Measurements from ENCODE around the gene SYT1. TPM values are rescaled to one million over a fixed set of nuclear protein-coding genes. Genes with fewer than 3 reads are reported as not detected.

SYT1 gene
- total and polyA plus RNA-seq, 10 donors = 0.56 to 7.3 (median 2.6) TPM

- no peak for TF ChIP-seq POLR2AphosphoS5 (IDR thresholded peaks at IDR 0.05)
- TF ChIP-seq, protein P1, sequence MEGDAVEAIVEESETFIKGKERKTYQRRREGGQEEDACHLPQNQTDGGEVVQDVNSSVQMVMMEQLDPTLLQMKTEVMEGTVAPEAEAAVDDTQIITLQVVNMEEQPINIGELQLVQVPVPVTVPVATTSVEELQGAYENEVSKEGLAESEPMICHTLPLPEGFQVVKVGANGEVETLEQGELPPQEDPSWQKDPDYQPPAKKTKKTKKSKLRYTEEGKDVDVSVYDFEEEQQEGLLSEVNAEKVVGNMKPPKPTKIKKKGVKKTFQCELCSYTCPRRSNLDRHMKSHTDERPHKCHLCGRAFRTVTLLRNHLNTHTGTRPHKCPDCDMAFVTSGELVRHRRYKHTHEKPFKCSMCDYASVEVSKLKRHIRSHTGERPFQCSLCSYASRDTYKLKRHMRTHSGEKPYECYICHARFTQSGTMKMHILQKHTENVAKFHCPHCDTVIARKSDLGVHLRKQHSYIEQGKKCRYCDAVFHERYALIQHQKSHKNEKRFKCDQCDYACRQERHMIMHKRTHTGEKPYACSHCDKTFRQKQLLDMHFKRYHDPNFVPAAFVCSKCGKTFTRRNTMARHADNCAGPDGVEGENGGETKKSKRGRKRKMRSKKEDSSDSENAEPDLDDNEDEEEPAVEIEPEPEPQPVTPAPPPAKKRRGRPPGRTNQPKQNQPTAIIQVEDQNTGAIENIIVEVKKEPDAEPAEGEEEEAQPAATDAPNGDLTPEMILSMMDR (IDR thresholded peaks at IDR 0.05 in 8 of 11, conservative IDR thresholded peaks at IDR 0.05 in 3 of 11) = no peak
- TF ChIP-seq POLR2A (IDR thresholded peaks at IDR 0.05) = no peak
- H3K9me3 ChIP-seq = no peaks in the 10 kb centered on the region
- no peaks in the 10 kb centered on the region for H3K36me3 ChIP-seq
- 80 to 88% (median 86%) methylated on average over 2 of the region's 2 CpGs for WGBS, 5 donors
- no peaks in the 10 kb centered on the region for H3K27me3 ChIP-seq (replicated peaks in 1 of 7)
- no peak overlapping the region for H3K4me3 ChIP-seq
- no peak overlapping the region for H3K27ac ChIP-seq
- H3K4me1 ChIP-seq = no peaks in the 10 kb centered on the region
- intact Hi-C loops (cut with DNase I; ENCODE audit: low total_unique reads) = no loop called here
- no peak for DNase-seq
Observed at GRCh38 chr12:79294590-79294989, 430.0 kb downstream of the SYT1 start.

DNA sequence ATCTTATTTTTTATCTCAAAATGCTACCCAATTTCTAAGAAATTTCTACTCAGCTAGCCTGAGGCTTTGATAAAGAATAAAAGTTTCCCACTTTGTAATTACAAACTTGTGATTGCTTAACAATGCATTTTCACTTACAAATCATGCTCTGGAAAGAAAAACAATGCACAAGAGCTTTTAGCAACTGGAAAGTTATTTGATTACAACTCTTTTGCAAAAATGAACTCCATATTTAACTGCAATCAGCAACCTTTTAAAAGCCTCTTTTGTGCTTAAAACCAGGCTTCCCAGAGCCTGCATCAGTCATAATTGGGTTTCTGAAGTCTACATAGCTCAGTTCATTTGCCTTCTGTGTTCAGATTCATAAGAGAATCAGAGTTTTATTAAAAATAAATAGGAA lies 431.0 kb downstream of the SYT1 start:
- TF ChIP-seq, protein P1 (IDR thresholded peaks at IDR 0.05 in 8 of 11, conservative IDR thresholded peaks at IDR 0.05 in 3 of 11) = no peak
- no peak for TF ChIP-seq POLR2A (IDR thresholded peaks at IDR 0.05)
- TF ChIP-seq POLR2AphosphoS5 (IDR thresholded peaks at IDR 0.05) = no peak
- Histone ChIP-seq H3K36me3 (no peaks in the 10 kb centered on the region), H3K4me3 (no peak overlapping the region), H3K9me3 (no peaks in the 10 kb centered on the region), H3K27me3 (replicated peaks in 1 of 7) (no peaks in the 10 kb centered on the region), H3K27ac (no peak overlapping the region), H3K4me1 (no peaks in the 10 kb centered on the region)
- intact Hi-C loops (cut with DNase I; ENCODE audit: low total_unique reads) = no loop called here
- no peak for DNase-seq

DNA sequence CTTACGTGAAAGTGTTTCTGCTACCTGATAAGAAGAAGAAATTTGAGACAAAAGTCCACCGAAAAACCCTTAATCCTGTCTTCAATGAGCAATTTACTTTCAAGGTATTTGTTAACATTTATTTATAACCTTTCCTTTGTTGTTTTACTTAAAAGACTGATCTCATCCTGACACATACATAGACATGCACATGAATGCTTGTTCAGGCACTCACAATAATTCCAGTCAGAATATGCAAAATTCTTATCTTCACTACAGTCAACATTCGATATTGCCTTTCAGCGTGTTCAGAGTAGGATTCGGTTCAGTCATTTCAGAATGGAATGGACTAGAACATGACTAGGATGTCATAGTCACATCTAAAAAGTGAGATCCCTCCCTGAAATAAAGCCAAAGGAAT lies 431.6 kb downstream of the SYT1 start:
- intact Hi-C loops (cut with DNase I; ENCODE audit: low total_unique reads) = no loop called here
- Histone ChIP-seq H3K4me1 (no peaks in the 10 kb centered on the region), H3K27me3 (replicated peaks in 1 of 7) (no peaks in the 10 kb centered on the region), H3K4me3 (no peak overlapping the region), H3K9me3 (no peaks in the 10 kb centered on the region), H3K36me3 (no peaks in the 10 kb centered on the region), H3K27ac (no peak overlapping the region)
- no peak for DNase-seq
- 92 to 98% (median 93%) methylated on average over 5 of the region's 5 CpGs for WGBS, 5 donors
- no peak for TF ChIP-seq POLR2AphosphoS5 (IDR thresholded peaks at IDR 0.05)
- TF ChIP-seq POLR2A (IDR thresholded peaks at IDR 0.05) = no peak
- TF ChIP-seq, protein P1 (IDR thresholded peaks at IDR 0.05 in 8 of 11, conservative IDR thresholded peaks at IDR 0.05 in 3 of 11) = no peak

GRCh38 chr12:79296871-79297270 lies 432.3 kb downstream of the SYT1 start:
- H3K9me3 ChIP-seq = no peaks in the 10 kb centered on the region
- intact Hi-C loops (cut with DNase I; ENCODE audit: low total_unique reads) = no loop called here
- no peak for DNase-seq
- H3K36me3 ChIP-seq = no peaks in the 10 kb centered on the region
- no peak overlapping the region for H3K4me3 ChIP-seq
- 72 to 85% (median 78%) methylated on average over 4 of the region's 4 CpGs for WGBS, 5 donors
- H3K27me3 ChIP-seq (replicated peaks in 1 of 7) = no peaks in the 10 kb centered on the region
- no peak overlapping the region for H3K27ac ChIP-seq
- TF ChIP-seq, protein P1 (IDR thresholded peaks at IDR 0.05 in 8 of 11, conservative IDR thresholded peaks at IDR 0.05 in 3 of 11) = no peak
- TF ChIP-seq POLR2A (IDR thresholded peaks at IDR 0.05) (no peak), POLR2AphosphoS5 (IDR thresholded peaks at IDR 0.05) (no peak)
- no peaks in the 10 kb centered on the region for H3K4me1 ChIP-seq
